Peyer's patch (tissue), 4 donors: ENCODE results near the gene QTRT2. TPM values are rescaled to one million over a fixed set of nuclear protein-coding genes. Genes with fewer than 3 reads are reported as not detected.

Experiments
- DNase-seq, 3 donors: peaks; one replicate each; pipeline ENCODE4 v3.0.0-alpha.2; 2017 to 2019
- H3K27ac ChIP-seq, 4 donors: fragments of 200-600 bp; sonication (generic); one replicate each; pipeline ENCODE4 v1.5.1; 2016 to 2019
- H3K27me3 ChIP-seq, 2 donors: fragments of 200-600 bp; sonication (generic); one replicate each; pipeline ENCODE4 v1.5.1; 2019
- H3K36me3 ChIP-seq, 3 donors: fragments of 200-600 bp; sonication (generic); one replicate each; pipeline ENCODE4 v1.5.1; 2016 to 2019
- H3K4me1 ChIP-seq, 4 donors: fragments of 200-600 bp; sonication (generic); one replicate each; pipeline ENCODE4 v1.5.1; 2016 to 2019
- H3K4me3 ChIP-seq, 4 donors: fragments of 200-600 bp; sonication (generic); 1 replicate in 3 of 4; 2 replicates in 1 of 4; pipeline ENCODE4 v1.5.1; 2016 to 2019; ENCODE audit warnings: mild to moderate bottlenecking in 1 of 4
- H3K9me3 ChIP-seq, 4 donors: fragments of 200-600 bp; sonication (generic); one replicate each; pipeline ENCODE4 v1.5.1; 2016 to 2019; ENCODE audit warnings: mild to moderate bottlenecking in 1 of 4
- POLR2A ChIP-seq, 2 donors: fragments of 450-650 bp; IDR thresholded peaks; one replicate each; pipeline ENCODE4 v1.5.1; 2017; ENCODE audit warnings: antibody characterized with exemption in 2 of 2, mild to moderate bottlenecking in 2 of 2, moderate library complexity in 2 of 2
- total RNA-seq, 4 donors: library from RNA; depleted of rRNA; stranded (reverse); fragments of >200 nt; gene quantifications; one replicate each; pipeline ENCODE4 v1.1.0, GENCODE V29; 2016
- TF ChIP-seq, protein P1 (sequence below), 6 experiments: fragments of 450-650 bp in 4 of 6; fragments of 200-600 bp in 2 of 6; sonication (generic) in 1 of 6; IDR thresholded peaks; one replicate each; pipeline ENCODE4 v1.5.1; 2017 to 2019; ENCODE audit warnings: antibody characterized with exemption in 6 of 6, mild to moderate bottlenecking in 3 of 6, moderate library complexity in 1 of 6

The QTRT2 gene
- total RNA-seq, 4 donors from 2014 or later, result 12.2 to 44.2 (median 26.2) TPM

DNA sequence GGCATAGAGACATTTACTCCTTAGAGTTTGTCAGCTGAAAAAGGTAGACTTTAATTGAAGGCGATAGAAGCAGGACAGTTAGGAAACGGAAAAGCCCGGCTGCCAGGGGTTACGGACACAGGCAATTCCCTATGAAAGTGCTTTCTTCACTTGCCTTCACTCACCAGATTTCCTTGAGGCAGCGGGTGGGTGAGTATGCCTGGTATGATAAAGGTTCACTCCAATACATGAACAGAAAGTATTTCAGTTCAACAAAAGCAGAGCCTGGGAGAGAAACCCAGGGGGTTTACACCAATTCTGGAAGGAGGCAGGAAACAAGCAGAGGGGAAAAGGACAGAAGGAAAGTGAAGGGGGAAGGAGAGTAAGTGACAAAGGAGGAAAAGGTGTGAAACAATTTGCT lies 53.9 kb downstream of the QTRT2 start:
- no peaks in the 10 kb centered on the region for H3K36me3 ChIP-seq
- H3K4me1 ChIP-seq, result no peaks in the 10 kb centered on the region
- H3K4me3 ChIP-seq, result no peak overlapping the region
- TF ChIP-seq, protein P1, sequence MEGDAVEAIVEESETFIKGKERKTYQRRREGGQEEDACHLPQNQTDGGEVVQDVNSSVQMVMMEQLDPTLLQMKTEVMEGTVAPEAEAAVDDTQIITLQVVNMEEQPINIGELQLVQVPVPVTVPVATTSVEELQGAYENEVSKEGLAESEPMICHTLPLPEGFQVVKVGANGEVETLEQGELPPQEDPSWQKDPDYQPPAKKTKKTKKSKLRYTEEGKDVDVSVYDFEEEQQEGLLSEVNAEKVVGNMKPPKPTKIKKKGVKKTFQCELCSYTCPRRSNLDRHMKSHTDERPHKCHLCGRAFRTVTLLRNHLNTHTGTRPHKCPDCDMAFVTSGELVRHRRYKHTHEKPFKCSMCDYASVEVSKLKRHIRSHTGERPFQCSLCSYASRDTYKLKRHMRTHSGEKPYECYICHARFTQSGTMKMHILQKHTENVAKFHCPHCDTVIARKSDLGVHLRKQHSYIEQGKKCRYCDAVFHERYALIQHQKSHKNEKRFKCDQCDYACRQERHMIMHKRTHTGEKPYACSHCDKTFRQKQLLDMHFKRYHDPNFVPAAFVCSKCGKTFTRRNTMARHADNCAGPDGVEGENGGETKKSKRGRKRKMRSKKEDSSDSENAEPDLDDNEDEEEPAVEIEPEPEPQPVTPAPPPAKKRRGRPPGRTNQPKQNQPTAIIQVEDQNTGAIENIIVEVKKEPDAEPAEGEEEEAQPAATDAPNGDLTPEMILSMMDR (IDR thresholded peaks at IDR 0.05), result no peak
- TF ChIP-seq POLR2A (IDR thresholded peaks at IDR 0.05), result no peak
- H3K27me3 ChIP-seq, result no peaks in the 10 kb centered on the region
- no peaks in the 10 kb centered on the region for H3K9me3 ChIP-seq
- DNase-seq, result no peak
- H3K27ac ChIP-seq, result no peak overlapping the region

DNA sequence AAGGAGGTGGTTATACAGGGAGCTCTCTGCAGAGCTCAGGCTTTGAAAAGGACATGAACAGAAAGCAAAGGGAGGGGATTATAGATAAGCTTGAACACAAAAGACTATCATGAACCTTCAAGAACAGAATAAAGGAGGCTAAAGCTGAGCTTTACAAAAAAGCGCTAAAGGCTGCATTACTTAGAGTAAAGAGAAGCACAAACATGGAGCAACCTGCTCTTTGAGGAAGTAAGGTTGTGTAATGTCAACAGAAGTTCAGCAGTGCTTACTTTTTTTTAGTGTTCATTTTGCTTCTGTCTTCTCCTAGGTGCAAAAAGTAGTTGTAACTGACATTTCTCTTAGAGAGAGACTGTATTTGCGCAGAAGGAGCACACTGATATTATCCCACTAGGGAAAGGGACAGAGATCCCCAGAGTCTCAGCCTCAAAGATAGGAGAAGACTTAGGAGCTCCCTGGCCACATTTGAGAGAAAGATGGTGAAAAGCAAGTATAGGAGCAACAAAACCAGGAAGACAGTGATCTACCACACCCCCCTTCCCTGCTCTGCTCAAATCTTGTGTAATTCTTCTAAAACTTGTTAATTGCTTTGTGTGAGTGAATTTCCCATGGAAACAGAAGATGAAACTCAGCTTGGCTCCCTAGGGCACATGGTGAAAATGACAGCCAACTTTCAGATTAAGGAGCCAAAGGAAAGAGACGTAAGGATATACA lies 54.7 kb downstream of the QTRT2 start:
- H3K36me3 ChIP-seq, result no peaks in the 10 kb centered on the region
- no peak for DNase-seq
- no peak overlapping the region for H3K4me3 ChIP-seq
- no peaks in the 10 kb centered on the region for H3K9me3 ChIP-seq
- H3K4me1 ChIP-seq, result no peaks in the 10 kb centered on the region
- TF ChIP-seq POLR2A (IDR thresholded peaks at IDR 0.05), result no peak
- H3K27me3 ChIP-seq, result no peaks in the 10 kb centered on the region
- no peak overlapping the region for H3K27ac ChIP-seq

DNA sequence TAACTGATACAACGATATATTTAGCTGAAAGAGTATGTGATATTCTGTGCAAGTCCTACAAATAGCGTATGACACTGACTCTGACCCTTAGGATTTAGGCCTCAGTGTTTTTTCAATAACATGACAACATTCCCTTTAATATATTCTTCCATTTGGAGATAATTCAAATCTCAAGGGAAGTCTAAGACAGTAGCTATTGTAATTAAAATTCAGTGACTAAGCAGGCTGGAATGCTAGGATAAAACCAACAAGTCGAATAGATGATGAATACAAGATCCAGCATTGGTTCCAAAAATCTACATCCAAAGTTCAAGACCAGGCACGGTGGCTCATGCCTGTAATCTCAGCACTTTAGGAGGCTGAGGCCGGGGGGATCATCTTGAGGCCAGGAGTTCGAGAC lies 56.2 kb downstream of the QTRT2 start:
- no peak overlapping the region for H3K4me3 ChIP-seq
- no peak for DNase-seq
- H3K9me3 ChIP-seq, result no peaks in the 10 kb centered on the region
- H3K27me3 ChIP-seq, result no peaks in the 10 kb centered on the region
- H3K27ac ChIP-seq, result no peak overlapping the region
- no peak for TF ChIP-seq POLR2A (IDR thresholded peaks at IDR 0.05)
- TF ChIP-seq, protein P1 (IDR thresholded peaks at IDR 0.05), result no peak
- H3K4me1 ChIP-seq, result no peaks in the 10 kb centered on the region
- H3K36me3 ChIP-seq, result no peaks in the 10 kb centered on the region

DNA sequence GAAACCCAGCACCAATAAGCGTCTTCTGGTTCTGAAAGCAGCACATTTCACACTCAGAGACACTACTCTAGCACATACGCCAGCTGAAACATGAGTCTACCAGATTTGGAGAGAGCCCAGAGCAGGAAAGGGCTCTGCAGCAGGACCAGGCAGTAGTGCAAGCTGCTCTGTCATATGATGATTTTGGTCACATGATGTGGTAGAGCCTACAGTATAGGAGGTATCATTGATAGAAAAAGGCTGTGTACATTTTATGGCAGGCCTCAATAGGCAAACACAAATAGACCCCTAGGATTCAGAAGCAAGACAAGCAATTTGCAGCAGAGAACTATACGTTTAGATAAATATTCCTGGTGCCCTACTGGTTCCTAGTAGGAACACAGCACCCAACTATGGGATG lies 58.2 kb downstream of the QTRT2 start:
- Histone ChIP-seq H3K4me3 (no peak overlapping the region), H3K9me3 (no peaks in the 10 kb centered on the region), H3K36me3 (no peaks in the 10 kb centered on the region), H3K27ac (no peak overlapping the region), H3K4me1 (no peaks in the 10 kb centered on the region), H3K27me3 (no peaks in the 10 kb centered on the region)
- no peak for TF ChIP-seq POLR2A (IDR thresholded peaks at IDR 0.05)
- TF ChIP-seq, protein P1 (IDR thresholded peaks at IDR 0.05), result no peak
- no peak for DNase-seq

DNA sequence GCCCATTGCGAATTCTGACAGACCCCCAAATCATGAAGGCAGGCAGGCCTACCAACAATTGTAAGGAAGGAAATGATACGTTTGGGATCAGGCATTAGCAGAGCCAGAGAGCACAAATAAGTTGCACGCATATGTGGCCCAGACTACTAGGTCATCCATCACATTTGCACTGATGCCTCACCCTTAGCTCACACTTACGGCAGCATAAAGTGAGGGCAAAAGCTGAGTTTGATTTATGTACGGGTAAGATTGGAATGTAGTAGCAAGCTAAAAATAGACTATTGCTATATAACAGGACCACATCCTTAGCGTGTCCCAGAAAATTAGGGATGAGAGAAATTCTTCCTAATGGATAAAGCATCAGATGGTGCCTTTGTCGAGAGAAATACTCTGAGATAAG lies 58.6 kb downstream of the QTRT2 start:
- Histone ChIP-seq H3K4me1 (no peaks in the 10 kb centered on the region), H3K27me3 (no peaks in the 10 kb centered on the region), H3K27ac (no peak overlapping the region), H3K9me3 (no peaks in the 10 kb centered on the region), H3K4me3 (no peak overlapping the region), H3K36me3 (no peaks in the 10 kb centered on the region)
- no peak for DNase-seq
- TF ChIP-seq POLR2A (IDR thresholded peaks at IDR 0.05), result no peak
- TF ChIP-seq, protein P1 (IDR thresholded peaks at IDR 0.05), result no peak

DNA sequence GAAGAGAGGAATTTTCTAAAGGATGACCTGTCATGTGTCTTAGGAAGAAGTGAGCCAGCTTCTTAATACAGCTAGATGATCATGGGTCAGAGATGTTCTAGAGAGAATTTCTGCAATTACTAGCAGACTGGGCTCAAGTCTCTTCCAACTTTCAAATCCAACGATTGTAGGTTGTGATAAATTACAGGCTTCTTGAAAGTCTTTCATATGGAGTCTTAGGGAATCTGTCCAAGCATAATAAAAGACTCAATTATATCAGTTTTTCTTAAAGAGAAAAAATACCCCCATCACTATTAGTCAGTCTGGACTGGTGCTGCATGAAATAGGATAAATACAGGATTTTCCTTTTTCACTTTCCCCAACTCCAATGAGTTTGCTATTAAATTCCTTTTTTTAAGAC lies 63.2 kb downstream of the QTRT2 start:
- Histone ChIP-seq H3K36me3 (no peaks in the 10 kb centered on the region), H3K27me3 (no peaks in the 10 kb centered on the region), H3K4me3 (no peak overlapping the region), H3K9me3 (no peaks in the 10 kb centered on the region), H3K27ac (no peak overlapping the region), H3K4me1 (no peaks in the 10 kb centered on the region)
- TF ChIP-seq POLR2A (IDR thresholded peaks at IDR 0.05), result no peak
- TF ChIP-seq, protein P1 (IDR thresholded peaks at IDR 0.05), result no peak
- DNase-seq, result no peak
